DND-41 (cell line): ENCODE measurements around the gene ANO1.

Experiments used
- ATAC-seq: fragments of 200-7000 bp; cut with Tn5 transposase; 3 replicates; pipeline ENCODE4 v1.9.1; 2021; ENCODE audit warnings: low read depth; ENCODE audit not compliant: insufficient read depth
- DNase-seq: peaks from one replicate; pipeline ENCODE4 v3.0.0-alpha.2; 2020
- H2AFZ ChIP-seq: 2 replicates; pipeline ENCODE4 v1.6.0; 2012; ENCODE audit warnings: low read depth, low read length
- H3K27ac ChIP-seq: 2 replicates; pipeline ENCODE4 v1.5.1; 2012; ENCODE audit warnings: low read length, inconsistent platforms
- H3K27me3 ChIP-seq: fragments of 200-600 bp; sonication (generic); 2 replicates; pipeline ENCODE4 v1.6.0; 2012; ENCODE audit warnings: low read length, mild to moderate bottlenecking, inconsistent platforms; ENCODE audit not compliant: insufficient read depth, poor library complexity
- H3K36me3 ChIP-seq: 2 replicates; pipeline ENCODE4 v1.5.1; 2012; ENCODE audit warnings: low read length, inconsistent platforms; ENCODE audit not compliant: insufficient read depth
- H3K4me1 ChIP-seq: 2 replicates; pipeline ENCODE4 v1.5.1; 2012; ENCODE audit warnings: mild to moderate bottlenecking, low read length; ENCODE audit not compliant: insufficient read depth
- H3K4me2 ChIP-seq: 2 replicates; pipeline ENCODE4 v1.6.0; 2012; ENCODE audit warnings: mild to moderate bottlenecking, moderate library complexity, low read length, inconsistent platforms; ENCODE audit not compliant: insufficient read depth
- H3K4me3 ChIP-seq, 2 experiments: fragments of 200-600 bp in 1 of 2; shearing (Covaris generic) in 1 of 2; 2 replicates each; pipeline ENCODE4 v1.5.1; 2012 to 2016; ENCODE audit warnings: inconsistent platforms in 2 of 2, low read length in 2 of 2, mild to moderate bottlenecking in 2 of 2, low read depth in 1 of 2, moderate library complexity in 1 of 2
- H3K79me2 ChIP-seq: 2 replicates; pipeline ENCODE4 v1.6.0; 2012; ENCODE audit warnings: low read length, inconsistent platforms; ENCODE audit not compliant: insufficient read depth
- H3K9ac ChIP-seq: 2 replicates; pipeline ENCODE4 v1.6.0; 2012; ENCODE audit warnings: low read depth, mild to moderate bottlenecking, inconsistent platforms, low read length, moderate library complexity
- H3K9me3 ChIP-seq: 2 replicates; pipeline ENCODE4 v1.5.1; 2012; ENCODE audit warnings: low read length, moderate library complexity, mild to moderate bottlenecking, inconsistent platforms; ENCODE audit not compliant: insufficient read depth, severe bottlenecking
- H4K20me1 ChIP-seq: 2 replicates; pipeline ENCODE4 v1.6.0; 2012; ENCODE audit warnings: low read length; ENCODE audit not compliant: insufficient read depth
- EZH2 ChIP-seq: IDR thresholded peaks from 3 replicates; pipeline ENCODE4 v1.6.1; 2012; ENCODE audit warnings: borderline replicate concordance, low read depth, mild to moderate bottlenecking, moderate library complexity, low read length, inconsistent platforms; ENCODE audit not compliant: severe bottlenecking
- TF ChIP-seq, protein P1 (sequence below): IDR thresholded peaks from 2 replicates; pipeline ENCODE4 v1.5.1; 2012; ENCODE audit warnings: borderline replicate concordance, low read length, moderate library complexity, mild to moderate bottlenecking; ENCODE audit not compliant: poor library complexity, severe bottlenecking; ENCODE audit errors: extremely low read depth

The ANO1 gene

DNA sequence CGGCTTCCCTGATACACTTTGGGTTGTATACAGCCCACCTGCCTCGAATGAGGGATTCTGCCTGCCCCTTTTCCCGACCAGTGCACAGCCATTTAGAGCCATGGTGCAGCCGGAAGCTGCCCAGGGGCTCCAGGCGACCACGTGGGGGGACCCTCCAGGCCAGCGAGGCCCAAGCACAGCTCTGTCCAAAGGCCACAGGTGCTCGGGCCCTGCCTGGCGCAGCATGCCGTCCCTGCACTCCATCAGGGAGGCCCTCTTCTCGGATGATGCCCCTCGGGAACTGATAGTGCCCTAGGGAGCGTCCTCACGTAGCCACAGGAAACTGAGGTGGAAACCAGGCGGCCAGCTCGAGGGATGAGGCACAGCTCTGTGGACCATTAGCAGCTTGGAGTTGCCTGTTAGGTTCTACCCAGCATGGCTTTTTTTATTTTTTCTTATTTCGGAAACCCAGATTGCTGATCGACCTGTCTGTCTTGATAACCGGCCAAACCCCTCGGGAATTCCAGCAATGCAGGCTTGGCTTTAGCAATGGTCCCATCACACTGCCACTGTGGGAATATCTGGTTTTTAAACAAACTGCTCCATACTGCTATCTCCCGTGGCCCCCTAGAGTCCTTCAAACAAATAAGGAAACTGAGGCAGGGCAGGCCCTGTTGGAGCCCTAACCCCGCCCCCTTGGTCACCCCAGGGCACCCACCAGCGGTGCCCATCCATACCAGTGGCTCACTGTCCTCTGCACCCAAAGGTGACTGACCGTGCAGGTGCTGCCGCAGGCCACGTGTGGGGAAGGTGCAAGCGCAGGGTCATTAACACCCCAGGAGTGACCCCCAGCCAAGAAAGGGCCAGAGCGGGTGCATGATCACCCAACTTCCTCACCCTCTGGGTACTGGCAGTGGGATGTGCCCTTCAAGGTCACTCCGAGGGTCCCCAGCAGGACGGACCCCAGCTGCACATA lies 8.0 kb downstream of the ANO1 start:
- no peaks in the 10 kb centered on the region for H3K79me2 ChIP-seq
- DNase-seq (no peak), ATAC-seq (no peak)
- no peaks in the 10 kb centered on the region for H4K20me1 ChIP-seq
- H3K4me3 ChIP-seq = no peak overlapping the region
- no peak overlapping the region for H3K9ac ChIP-seq
- H3K27me3 ChIP-seq = no peaks in the 10 kb centered on the region
- no peak overlapping the region for H2AFZ ChIP-seq
- no peak overlapping the region for H3K4me2 ChIP-seq
- no peaks in the 10 kb centered on the region for H3K36me3 ChIP-seq
- no peak overlapping the region for H3K27ac ChIP-seq
- no peaks in the 10 kb centered on the region for H3K4me1 ChIP-seq
- H3K9me3 ChIP-seq = no peaks in the 10 kb centered on the region
- no peak for TF ChIP-seq EZH2
- TF ChIP-seq, protein P1, sequence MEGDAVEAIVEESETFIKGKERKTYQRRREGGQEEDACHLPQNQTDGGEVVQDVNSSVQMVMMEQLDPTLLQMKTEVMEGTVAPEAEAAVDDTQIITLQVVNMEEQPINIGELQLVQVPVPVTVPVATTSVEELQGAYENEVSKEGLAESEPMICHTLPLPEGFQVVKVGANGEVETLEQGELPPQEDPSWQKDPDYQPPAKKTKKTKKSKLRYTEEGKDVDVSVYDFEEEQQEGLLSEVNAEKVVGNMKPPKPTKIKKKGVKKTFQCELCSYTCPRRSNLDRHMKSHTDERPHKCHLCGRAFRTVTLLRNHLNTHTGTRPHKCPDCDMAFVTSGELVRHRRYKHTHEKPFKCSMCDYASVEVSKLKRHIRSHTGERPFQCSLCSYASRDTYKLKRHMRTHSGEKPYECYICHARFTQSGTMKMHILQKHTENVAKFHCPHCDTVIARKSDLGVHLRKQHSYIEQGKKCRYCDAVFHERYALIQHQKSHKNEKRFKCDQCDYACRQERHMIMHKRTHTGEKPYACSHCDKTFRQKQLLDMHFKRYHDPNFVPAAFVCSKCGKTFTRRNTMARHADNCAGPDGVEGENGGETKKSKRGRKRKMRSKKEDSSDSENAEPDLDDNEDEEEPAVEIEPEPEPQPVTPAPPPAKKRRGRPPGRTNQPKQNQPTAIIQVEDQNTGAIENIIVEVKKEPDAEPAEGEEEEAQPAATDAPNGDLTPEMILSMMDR = no peak

DNA sequence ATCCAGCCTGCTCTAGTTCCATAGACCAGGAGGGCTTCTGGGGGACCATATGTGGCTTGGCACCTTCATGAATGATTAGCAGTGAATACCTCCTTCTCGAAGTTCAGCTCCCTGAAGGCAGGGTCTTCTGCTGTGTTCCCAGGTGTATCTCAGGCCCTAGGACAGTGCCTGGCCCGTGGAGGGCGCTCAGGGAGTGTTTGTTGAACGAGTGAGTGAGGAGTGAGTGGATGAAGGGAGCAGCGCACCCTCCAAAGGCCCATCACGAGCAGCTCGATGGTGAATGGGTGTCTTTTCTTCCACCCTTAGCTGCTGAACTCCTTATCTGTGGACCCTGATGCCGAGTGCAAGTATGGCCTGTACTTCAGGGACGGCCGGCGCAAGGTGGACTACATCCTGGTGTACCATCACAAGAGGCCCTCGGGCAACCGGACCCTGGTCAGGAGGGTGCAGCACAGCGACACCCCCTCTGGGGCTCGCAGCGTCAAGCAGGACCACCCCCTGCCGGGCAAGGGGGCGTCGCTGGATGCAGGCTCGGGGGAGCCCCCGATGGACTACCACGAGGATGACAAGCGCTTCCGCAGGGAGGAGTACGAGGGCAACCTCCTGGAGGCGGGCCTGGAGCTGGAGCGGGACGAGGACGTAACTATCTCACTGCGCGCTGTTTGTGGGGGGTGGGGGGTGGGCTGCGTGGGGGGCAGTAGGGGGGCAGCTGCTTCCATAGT lies 9.5 kb downstream of the ANO1 start:
- H4K20me1 ChIP-seq = no peaks in the 10 kb centered on the region
- no peaks in the 10 kb centered on the region for H3K79me2 ChIP-seq
- no peak overlapping the region for H3K4me3 ChIP-seq
- H3K4me2 ChIP-seq = no peak overlapping the region
- H3K27me3 ChIP-seq = no peaks in the 10 kb centered on the region
- no peak overlapping the region for H3K27ac ChIP-seq
- ATAC-seq = no peak
- H3K9me3 ChIP-seq = no peaks in the 10 kb centered on the region
- TF ChIP-seq, protein P1 = peak; percentile 18
- no peak for TF ChIP-seq EZH2
- no peak overlapping the region for H2AFZ ChIP-seq
- no peak for DNase-seq
- H3K4me1 ChIP-seq = no peaks in the 10 kb centered on the region
- no peaks in the 10 kb centered on the region for H3K36me3 ChIP-seq
- H3K9ac ChIP-seq = no peak overlapping the region

DNA sequence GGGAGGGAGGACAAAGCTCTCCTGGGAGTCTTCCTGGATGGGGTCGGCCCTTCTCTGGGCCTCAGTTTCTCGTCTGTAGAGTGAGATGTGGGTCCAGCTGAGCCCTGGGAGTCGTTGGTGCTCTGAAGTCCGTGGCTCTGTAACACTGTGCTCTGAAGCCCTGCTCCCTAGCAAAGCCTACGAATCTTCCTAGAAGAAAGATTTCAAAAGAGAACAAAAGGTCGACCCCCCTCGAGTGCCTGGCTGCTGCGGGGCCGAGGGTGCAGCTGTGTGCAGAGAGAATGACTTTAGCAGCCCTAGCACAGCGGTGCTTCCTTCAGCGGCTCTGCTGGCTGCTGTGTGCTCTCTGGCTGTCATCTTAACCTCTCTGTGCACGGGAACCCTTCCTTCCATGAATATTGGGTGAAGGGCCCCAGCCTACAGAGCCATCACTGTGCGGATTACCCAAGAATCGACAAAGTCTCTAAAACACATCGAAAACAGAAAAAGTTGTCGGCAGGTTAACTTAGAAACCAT lies 10.7 kb downstream of the ANO1 start:
- Histone ChIP-seq H3K79me2 (no peaks in the 10 kb centered on the region), H3K27me3 (no peaks in the 10 kb centered on the region), H3K9me3 (no peaks in the 10 kb centered on the region), H3K4me1 (no peaks in the 10 kb centered on the region), H3K27ac (no peak overlapping the region), H2AFZ (no peak overlapping the region), H4K20me1 (no peaks in the 10 kb centered on the region), H3K9ac (no peak overlapping the region), H3K36me3 (no peaks in the 10 kb centered on the region), H3K4me3 (no peak overlapping the region), H3K4me2 (no peak overlapping the region)
- ATAC-seq (no peak), DNase-seq (no peak)
- TF ChIP-seq, protein P1 = no peak
- no peak for TF ChIP-seq EZH2
